GM10248 (cell line): ENCODE results near the gene C5orf22.

Experiments
- CTCF ChIA-PET: fragments of 300-600 bp; sonication (Branson Sonifier 250); formaldehyde crosslinking; extraction: SDS; loops from one replicate; lab custom pipeline; 2021; ENCODE audit warnings: antibody characterized with exemption; lab: Yijun Ruan, JAX
- POLR2A ChIA-PET: fragments of 350-650 bp; sonication (Branson Sonifier 250); formaldehyde crosslinking; extraction: SDS; loops from one replicate; lab custom pipeline; 2020; ENCODE audit warnings: antibody characterized with exemption; lab: Yijun Ruan, JAX
- DNase-seq: peaks from one replicate; pipeline ENCODE4 v3.0.0; 2012; ENCODE audit errors: extremely low spot score
- CTCF ChIP-seq: IDR thresholded peaks from 2 replicates; pipeline ENCODE4 v1.5.1; 2012; ENCODE audit warnings: mild to moderate bottlenecking, low read depth; ENCODE audit errors: extremely low read depth, missing control alignments, control extremely low read depth

C5orf22 gene

GRCh38 chr5:31531888-31532547, at the start of gene C5orf22, which contains the start of gene DROSHA:
Gene C5orf22 (plus strand): TSS chr5:31532301. CDS start chr5:31532393, 92 bp downstream.
Gene DROSHA (minus strand): TSS chr5:31532093. CDS start chr5:31529059, 3,034 bp downstream.
- ChIA-PET POLR2A (no interaction called here), CTCF (interaction anchor here (0.9 to 3.2 kb wide), 11 partner anchors 8 to 561 kb away, joined by 3 to 19 read pairs (median 3); no protein-coding TSS in a partner anchor)
- peak; percentile 94 for DNase-seq
- TF ChIP-seq CTCF, result no peak

- no peak for TF ChIP-seq CTCF
- ChIA-PET CTCF (interaction anchor here (0.6 to 1.7 kb wide), 3 partner anchors 11 to 58 kb away, joined by 3 read pairs; no protein-coding TSS in a partner anchor), POLR2A (no interaction called here)
- no peak for DNase-seq
These were observed 46.5 kb upstream of the C5orf22 start for GRCh38 chr5:31485376-31486207.

- DNase-seq, result no peak
- TF ChIP-seq CTCF, result no peak
- POLR2A ChIA-PET, result no interaction called here
- CTCF ChIA-PET, result interaction anchor here (1.0 to 1.7 kb wide), 3 partner anchors 10 to 24 kb away, joined by 3 read pairs; no protein-coding TSS in a partner anchor
These were observed 45.7 kb upstream of the C5orf22 start for GRCh38 chr5:31486441-31486840.

- CTCF ChIA-PET, result interaction anchor here (1.2 to 1.3 kb wide), 2 partner anchors 10 to 14 kb away, joined by 3 to 4 read pairs; no protein-coding TSS in a partner anchor
- no peak for DNase-seq
- TF ChIP-seq CTCF, result no peak
- POLR2A ChIA-PET, result no interaction called here
These were observed 44.6 kb upstream of the C5orf22 start for GRCh38 chr5:31487506-31487905.

- ChIA-PET CTCF (interaction anchor here (1.5 kb wide), 1 partner anchor 11 kb away, joined by 3 read pairs; no protein-coding TSS in a partner anchor), POLR2A (no interaction called here)
- no peak for DNase-seq
- no peak for TF ChIP-seq CTCF
These were observed 39.2 kb upstream of the C5orf22 start for GRCh38 chr5:31492869-31493268.

- ChIA-PET POLR2A (no interaction called here), CTCF (interaction anchor here (1.5 kb wide), 1 partner anchor 9 kb away, joined by 3 read pairs; no protein-coding TSS in a partner anchor)
- TF ChIP-seq CTCF, result no peak
- DNase-seq, result no peak
These were observed 36.8 kb upstream of the C5orf22 start for GRCh38 chr5:31495336-31495735.
